Naive thymus-derived CD8-positive, alpha-beta T cell (primary cell): ENCODE measurements around the gene NUP210L. TPM values are rescaled to one million over a fixed set of nuclear protein-coding genes. Genes with fewer than 3 reads are reported as not detected.
"Not testable (repeated sequence)": the region's sequence is repeated elsewhere in the genome, so short reads cannot be mapped to it uniquely, and the experiment has no call there.

ENCODE experiments used
- ATAC-seq, 2 donors: fragments of 150-1000 bp; cut with Tn5 transposase in 1 of 2; sonication (Bioruptor Pico), chemical (Tn5 transposase) in 1 of 2; 1 replicate in 1 of 2; 2 replicates in 1 of 2; pipeline ENCODE4 v1.10.0; 2021; ENCODE audit warnings: mild to moderate bottlenecking in 2 of 2, moderate library complexity in 2 of 2
- POLR2A ChIA-PET: fragments of 350-600 bp; sonication (Branson Sonifier 250); formaldehyde crosslinking; loops from one replicate; lab custom pipeline; 2021; ENCODE audit warnings: antibody characterized with exemption; lab: Charles Lee
- DNase-seq, 10 donors: peaks; one replicate each; pipeline versions ENCODE4 v3.0.0 to v3.0.0-alpha.2; 2020 to 2022
- H3K27ac Mint-ChIP-seq, 10 donors: one replicate each; pipeline ENCODE4 v1.8.0; 2020 to 2022; ENCODE audit warnings: mild to moderate bottlenecking in 10 of 10, mixed read lengths in 10 of 10, moderate library complexity in 4 of 10, inconsistent platforms in 1 of 10
- H3K27me3 Mint-ChIP-seq, 5 donors: one replicate each; pipeline ENCODE4 v1.8.0; 2021 to 2022; ENCODE audit warnings: mixed read lengths in 5 of 5
- H3K36me3 Mint-ChIP-seq, 3 donors: one replicate each; pipeline ENCODE4 v1.8.0; 2020 to 2022; ENCODE audit warnings: mixed read lengths in 3 of 3, mild to moderate bottlenecking in 2 of 3, inconsistent platforms in 1 of 3
- H3K4me1 Mint-ChIP-seq, 4 donors: one replicate each; pipeline ENCODE4 v1.8.0; 2021 to 2022; ENCODE audit warnings: mixed read lengths in 4 of 4
- H3K4me3 Mint-ChIP-seq, 10 donors: one replicate each; pipeline ENCODE4 v1.8.0; 2020 to 2022; ENCODE audit warnings: mild to moderate bottlenecking in 10 of 10, mixed read lengths in 10 of 10, moderate library complexity in 6 of 10, inconsistent platforms in 1 of 10
- H3K9me3 Mint-ChIP-seq, 9 donors: one replicate each; pipeline ENCODE4 v1.8.0; 2020 to 2022; ENCODE audit warnings: mixed read lengths in 9 of 9, mild to moderate bottlenecking in 3 of 9, inconsistent platforms in 1 of 9, moderate library complexity in 1 of 9
- polyA plus RNA-seq, 3 donors: library from polyadenylated mRNA; unstranded; fragments of 300-500 nt; fragmentation: Illumina TruSeq; gene quantifications; one replicate each; pipeline ENCODE4 v1.2.3, GENCODE V29; 2021
- total RNA-seq, 8 experiments: library from RNA in 2 of 8; stranded (reverse) in 2 of 8; gene quantifications; one replicate each; pipeline ENCODE4 v1.2.3 and lab custom pipeline; 2021 to 2026

Gene NUP210L
- total and polyA plus RNA-seq, 5 experiments from 2014 or later, result 0.06 to 0.22 (median 0.16) TPM; not detected in 2

- ATAC-seq (no peak), DNase-seq (no peak)
- Mint-ChIP-seq H3K36me3 (no peaks in the 10 kb centered on the region), H3K4me1 (peaks cover 0 to 5% (median 4%) of the 10 kb centered on the region in 4 donors), H3K27me3 (no peaks in the 10 kb centered on the region), H3K4me3 (no peak overlapping the region), H3K27ac (peak overlapping the region in 3 of 10 donors; percentile 1 to 42 (median 13)), H3K9me3 (no peaks in the 10 kb centered on the region)
- POLR2A ChIA-PET, result no interaction called here
These were observed 13.6 kb downstream of the NUP210L start for GRCh38 chr1:154141240-154141639.

GRCh38 chr1:154137888-154138287 lies 17.0 kb downstream of the NUP210L start:
- no peaks in the 10 kb centered on the region for H3K36me3 Mint-ChIP-seq
- no peak overlapping the region for H3K4me3 Mint-ChIP-seq
- POLR2A ChIA-PET, result interaction anchor here (0.6 to 1.1 kb wide), 3 partner anchors 45 to 146 kb away, joined by 3 read pairs; no protein-coding TSS in a partner anchor
- peaks cover 0 to 5% (median 5%) of the 10 kb centered on the region in 4 donors for H3K4me1 Mint-ChIP-seq
- no peaks in the 10 kb centered on the region for H3K27me3 Mint-ChIP-seq
- DNase-seq, result no peak
- H3K9me3 Mint-ChIP-seq, result no peaks in the 10 kb centered on the region
- no peak for ATAC-seq
- no peak overlapping the region for H3K27ac Mint-ChIP-seq

- DNase-seq, result no peak
- H3K4me1 Mint-ChIP-seq, result peaks cover 0 to 2% (median 0%) of the 10 kb centered on the region in 4 donors
- no peak overlapping the region for H3K4me3 Mint-ChIP-seq
- no peaks in the 10 kb centered on the region for H3K36me3 Mint-ChIP-seq
- ATAC-seq, result no peak
- POLR2A ChIA-PET, result no interaction called here
- no peaks in the 10 kb centered on the region for H3K9me3 Mint-ChIP-seq
- H3K27ac Mint-ChIP-seq, result peak overlapping the region in 1 of 10 donors; percentile 10
- H3K27me3 Mint-ChIP-seq, result no peaks in the 10 kb centered on the region
These were observed 21.6 kb downstream of the NUP210L start for GRCh38 chr1:154133256-154133655.

GRCh38 chr1:154129391-154129970 lies 25.4 kb downstream of the NUP210L start:
- H3K4me1 Mint-ChIP-seq, result peaks cover 0 to 5% (median 4%) of the 10 kb centered on the region in 4 donors
- DNase-seq (no peak), ATAC-seq (no peak)
- POLR2A ChIA-PET, result interaction anchor here (0.5 kb wide), 1 partner anchor 11 kb away, joined by 5 read pairs; no protein-coding TSS in a partner anchor
- peak overlapping the region in 1 of 10 donors; percentile 22 for H3K27ac Mint-ChIP-seq
- H3K27me3 Mint-ChIP-seq, result no peaks in the 10 kb centered on the region
- H3K4me3 Mint-ChIP-seq, result no peak overlapping the region
- no peaks in the 10 kb centered on the region for H3K36me3 Mint-ChIP-seq
- H3K9me3 Mint-ChIP-seq, result no peaks in the 10 kb centered on the region

- H3K4me3 Mint-ChIP-seq, H3K27ac Mint-ChIP-seq, H3K9me3 Mint-ChIP-seq, H3K36me3 Mint-ChIP-seq, DNase-seq, H3K27me3 Mint-ChIP-seq, H3K4me1 Mint-ChIP-seq, POLR2A ChIA-PET, ATAC-seq: not testable (repeated sequence)
These were observed 31.7 kb downstream of the NUP210L start for GRCh38 chr1:154123205-154123604.

- H3K9me3 Mint-ChIP-seq, result no peaks in the 10 kb centered on the region
- H3K27ac Mint-ChIP-seq, result no peak overlapping the region
- POLR2A ChIA-PET, result no interaction called here
- peaks cover 2 to 13% (median 13%) of the 10 kb centered on the region in 4 donors for H3K4me1 Mint-ChIP-seq
- no peak for ATAC-seq
- H3K36me3 Mint-ChIP-seq, result no peaks in the 10 kb centered on the region
- DNase-seq, result no peak
- H3K27me3 Mint-ChIP-seq, result no peaks in the 10 kb centered on the region
- H3K4me3 Mint-ChIP-seq, result no peak overlapping the region
These were observed 37.2 kb downstream of the NUP210L start for GRCh38 chr1:154117642-154118041.

- Mint-ChIP-seq H3K4me3 (no peak overlapping the region), H3K27ac (peak overlapping the region in 8 of 10 donors; percentile 15 to 77 (median 52)), H3K4me1 (peaks cover 2 to 13% (median 13%) of the 10 kb centered on the region in 4 donors), H3K27me3 (no peaks in the 10 kb centered on the region), H3K36me3 (no peaks in the 10 kb centered on the region), H3K9me3 (no peaks in the 10 kb centered on the region)
- ATAC-seq (peak in 1 of 2 donors; percentile 89), DNase-seq (peak in 3 of 10 donors; percentile 5 to 17 (median 8))
- POLR2A ChIA-PET, result interaction anchor here (0.6 kb wide), 1 partner anchor 96 kb away, joined by 4 read pairs; no protein-coding TSS in a partner anchor
These were observed 39.7 kb downstream of the NUP210L start for GRCh38 chr1:154115180-154115579.

GRCh38 chr1:154104433-154105082 lies 50.3 kb downstream of the NUP210L start:
- Mint-ChIP-seq H3K27ac (peak overlapping the region in 1 of 10 donors; percentile 13), H3K27me3 (peaks cover 0 to 2% (median 0%) of the 10 kb centered on the region in 5 donors), H3K4me1 (peaks cover 0 to 1% (median 0%) of the 10 kb centered on the region in 4 donors), H3K9me3 (no peaks in the 10 kb centered on the region), H3K4me3 (no peak overlapping the region), H3K36me3 (no peaks in the 10 kb centered on the region)
- POLR2A ChIA-PET, result no interaction called here
- ATAC-seq (no peak), DNase-seq (no peak)

- DNase-seq, H3K36me3 Mint-ChIP-seq, H3K4me1 Mint-ChIP-seq, H3K27me3 Mint-ChIP-seq, H3K4me3 Mint-ChIP-seq, ATAC-seq, POLR2A ChIA-PET, H3K9me3 Mint-ChIP-seq, H3K27ac Mint-ChIP-seq: not testable (repeated sequence)
These were observed 54.7 kb downstream of the NUP210L start for GRCh38 chr1:154100141-154100540.

- POLR2A ChIA-PET, result no interaction called here
- H3K36me3 Mint-ChIP-seq, result no peaks in the 10 kb centered on the region
- no peak for ATAC-seq
- no peak overlapping the region for H3K4me3 Mint-ChIP-seq
- peak overlapping the region in 1 of 10 donors; percentile 33 for H3K27ac Mint-ChIP-seq
- no peaks in the 10 kb centered on the region for H3K27me3 Mint-ChIP-seq
- no peaks in the 10 kb centered on the region for H3K9me3 Mint-ChIP-seq
- no peak for DNase-seq
- no peaks in the 10 kb centered on the region for H3K4me1 Mint-ChIP-seq
These were observed 57.0 kb downstream of the NUP210L start for GRCh38 chr1:154097873-154098272.

GRCh38 chr1:154095456-154096060 lies 59.3 kb downstream of the NUP210L start:
- Mint-ChIP-seq H3K36me3 (no peaks in the 10 kb centered on the region), H3K27me3 (no peaks in the 10 kb centered on the region), H3K27ac (no peak overlapping the region), H3K4me3 (no peak overlapping the region), H3K9me3 (no peaks in the 10 kb centered on the region), H3K4me1 (no peaks in the 10 kb centered on the region)
- ATAC-seq (no peak), DNase-seq (no peak)
- POLR2A ChIA-PET, result no interaction called here

- H3K4me3 Mint-ChIP-seq, result no peak overlapping the region
- H3K4me1 Mint-ChIP-seq, result no peaks in the 10 kb centered on the region
- H3K27ac Mint-ChIP-seq, result no peak overlapping the region
- H3K9me3 Mint-ChIP-seq, result no peaks in the 10 kb centered on the region
- no peaks in the 10 kb centered on the region for H3K36me3 Mint-ChIP-seq
- ATAC-seq (no peak), DNase-seq (no peak)
- no peaks in the 10 kb centered on the region for H3K27me3 Mint-ChIP-seq
- POLR2A ChIA-PET, result no interaction called here
These were observed 60.5 kb downstream of the NUP210L start for GRCh38 chr1:154094411-154094810.

GRCh38 chr1:154093699-154094098 lies 61.2 kb downstream of the NUP210L start:
- no peak overlapping the region for H3K27ac Mint-ChIP-seq

More at GRCh38 chr1:154093699-154094098, 61.2 kb downstream of the NUP210L start:
- Mint-ChIP-seq H3K9me3 (no peaks in the 10 kb centered on the region), H3K27me3 (no peaks in the 10 kb centered on the region), H3K36me3 (no peaks in the 10 kb centered on the region), H3K4me1 (no peaks in the 10 kb centered on the region), H3K4me3 (no peak overlapping the region)
- DNase-seq (no peak), ATAC-seq (no peak)
- POLR2A ChIA-PET, result no interaction called here
